ENCODE measurements around the gene POU5F1.

DNA sequence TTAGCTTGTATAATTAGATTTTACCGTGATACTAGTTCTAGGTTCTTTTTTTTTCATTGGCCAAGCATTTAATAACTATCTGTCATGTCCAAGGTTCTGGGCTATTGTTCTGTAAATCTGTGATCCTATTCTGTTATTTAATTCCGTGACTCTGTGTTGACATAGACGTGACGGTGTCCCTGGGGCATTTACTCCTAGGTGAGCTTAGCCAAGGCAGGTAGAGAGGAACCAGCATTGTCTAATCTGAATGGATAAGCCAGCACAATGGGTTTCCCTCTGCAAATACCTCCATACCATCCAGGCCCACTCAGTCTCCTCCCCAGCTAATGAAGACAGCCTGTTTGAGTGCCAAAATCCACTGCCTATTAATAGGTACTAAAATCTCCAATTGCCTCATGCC lies 41.4 kb downstream of the POU5F1 start:
- TF ChIP-seq, protein P1, sequence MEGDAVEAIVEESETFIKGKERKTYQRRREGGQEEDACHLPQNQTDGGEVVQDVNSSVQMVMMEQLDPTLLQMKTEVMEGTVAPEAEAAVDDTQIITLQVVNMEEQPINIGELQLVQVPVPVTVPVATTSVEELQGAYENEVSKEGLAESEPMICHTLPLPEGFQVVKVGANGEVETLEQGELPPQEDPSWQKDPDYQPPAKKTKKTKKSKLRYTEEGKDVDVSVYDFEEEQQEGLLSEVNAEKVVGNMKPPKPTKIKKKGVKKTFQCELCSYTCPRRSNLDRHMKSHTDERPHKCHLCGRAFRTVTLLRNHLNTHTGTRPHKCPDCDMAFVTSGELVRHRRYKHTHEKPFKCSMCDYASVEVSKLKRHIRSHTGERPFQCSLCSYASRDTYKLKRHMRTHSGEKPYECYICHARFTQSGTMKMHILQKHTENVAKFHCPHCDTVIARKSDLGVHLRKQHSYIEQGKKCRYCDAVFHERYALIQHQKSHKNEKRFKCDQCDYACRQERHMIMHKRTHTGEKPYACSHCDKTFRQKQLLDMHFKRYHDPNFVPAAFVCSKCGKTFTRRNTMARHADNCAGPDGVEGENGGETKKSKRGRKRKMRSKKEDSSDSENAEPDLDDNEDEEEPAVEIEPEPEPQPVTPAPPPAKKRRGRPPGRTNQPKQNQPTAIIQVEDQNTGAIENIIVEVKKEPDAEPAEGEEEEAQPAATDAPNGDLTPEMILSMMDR (conservative IDR thresholded peaks at IDR 0.05 in 1 of 2, IDR thresholded peaks at IDR 0.05 in 1 of 2; ENCODE audit: extremely low read depth in 1 of 2, insufficient read depth in 1 of 2, low read depth in 1 of 2, low read length in 2 of 2) = no peak
- TF ChIP-seq EZH2 (IDR thresholded peaks at IDR 0.05; ENCODE audit: borderline replicate concordance, low read length) = no peak

Measured in mammary epithelial cell (primary cell).